GM18907 (cell line): Measurements from ENCODE around the gene GPR63.

Source experiments
- ATAC-seq: cut with Tn5 transposase; IDR thresholded peaks from one replicate; pipeline ENCODE4 v1.9.1; 2021; ENCODE audit warnings: mild to moderate bottlenecking, moderate library complexity; ENCODE audit not compliant: unreplicated experiment

GPR63 gene, protein sequence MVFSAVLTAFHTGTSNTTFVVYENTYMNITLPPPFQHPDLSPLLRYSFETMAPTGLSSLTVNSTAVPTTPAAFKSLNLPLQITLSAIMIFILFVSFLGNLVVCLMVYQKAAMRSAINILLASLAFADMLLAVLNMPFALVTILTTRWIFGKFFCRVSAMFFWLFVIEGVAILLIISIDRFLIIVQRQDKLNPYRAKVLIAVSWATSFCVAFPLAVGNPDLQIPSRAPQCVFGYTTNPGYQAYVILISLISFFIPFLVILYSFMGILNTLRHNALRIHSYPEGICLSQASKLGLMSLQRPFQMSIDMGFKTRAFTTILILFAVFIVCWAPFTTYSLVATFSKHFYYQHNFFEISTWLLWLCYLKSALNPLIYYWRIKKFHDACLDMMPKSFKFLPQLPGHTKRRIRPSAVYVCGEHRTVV

DNA sequence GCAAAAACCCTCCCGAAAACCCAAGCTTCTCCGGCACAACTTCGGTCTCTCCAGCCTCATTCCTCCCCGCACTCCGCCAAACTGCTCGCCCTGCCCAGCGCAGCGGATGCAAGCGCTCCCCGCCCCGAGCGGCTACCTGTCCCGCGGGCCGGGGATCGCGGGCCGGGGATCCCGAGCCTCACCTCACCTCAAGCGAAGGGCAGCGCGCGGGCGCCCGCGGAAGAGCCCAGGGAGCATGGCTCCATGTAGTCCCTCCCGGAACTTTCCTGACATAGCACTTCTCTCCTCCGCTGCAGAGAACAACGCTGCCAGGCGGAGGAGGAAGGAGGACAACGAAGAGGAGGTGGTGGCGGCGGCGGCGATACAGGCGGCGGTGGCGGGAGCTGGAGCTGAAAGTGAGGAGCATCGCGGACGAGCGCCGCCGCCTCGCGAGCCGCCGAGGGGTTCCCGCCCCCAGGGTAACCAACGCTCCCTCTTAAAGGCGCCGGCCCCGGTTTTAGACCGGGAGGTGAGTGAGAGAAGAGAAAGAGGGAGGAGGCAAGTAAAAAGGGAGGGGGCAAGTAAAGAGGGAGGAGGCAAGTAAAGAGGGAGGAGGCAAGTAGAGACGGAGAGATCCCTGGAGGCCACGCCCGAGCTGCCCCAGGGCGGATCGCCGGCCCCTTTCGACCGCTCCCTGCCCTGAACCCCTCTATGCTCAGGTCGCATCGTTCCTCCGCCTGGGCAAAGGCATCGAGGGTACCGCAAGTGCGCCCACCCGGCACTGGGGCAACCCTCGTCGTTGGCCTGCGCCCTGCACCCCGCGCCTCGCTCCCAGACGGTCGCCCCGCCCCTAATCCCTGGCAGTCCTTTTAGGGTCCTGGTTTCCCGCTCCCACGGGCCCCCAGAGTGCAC lies at the start of gene GPR63:
TSS of gene GPR63 (minus strand) at position 397 of the 891 bp plus-strand sequence. CDS start 37,746 bp downstream, outside the sequence.
- peak; percentile 94 for ATAC-seq

DNA sequence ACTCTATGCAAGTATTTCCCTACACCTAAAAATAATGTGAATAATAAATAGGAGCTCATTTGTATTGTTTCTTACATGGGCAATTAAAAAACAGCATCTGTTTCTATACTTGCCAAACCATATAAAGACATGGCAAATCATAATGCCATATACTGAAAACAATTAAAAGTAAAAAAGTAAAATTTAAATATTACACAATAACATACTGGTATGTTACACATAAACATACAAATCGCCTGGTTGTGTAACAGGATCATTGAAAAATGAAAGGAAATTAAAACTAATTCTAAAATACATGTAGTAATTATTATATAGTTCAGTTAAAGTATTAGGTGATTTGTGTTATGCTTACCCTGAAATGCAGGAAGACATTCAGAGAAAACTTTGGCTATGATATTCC lies 49.2 kb upstream of the GPR63 start:
- no peak for ATAC-seq

DNA sequence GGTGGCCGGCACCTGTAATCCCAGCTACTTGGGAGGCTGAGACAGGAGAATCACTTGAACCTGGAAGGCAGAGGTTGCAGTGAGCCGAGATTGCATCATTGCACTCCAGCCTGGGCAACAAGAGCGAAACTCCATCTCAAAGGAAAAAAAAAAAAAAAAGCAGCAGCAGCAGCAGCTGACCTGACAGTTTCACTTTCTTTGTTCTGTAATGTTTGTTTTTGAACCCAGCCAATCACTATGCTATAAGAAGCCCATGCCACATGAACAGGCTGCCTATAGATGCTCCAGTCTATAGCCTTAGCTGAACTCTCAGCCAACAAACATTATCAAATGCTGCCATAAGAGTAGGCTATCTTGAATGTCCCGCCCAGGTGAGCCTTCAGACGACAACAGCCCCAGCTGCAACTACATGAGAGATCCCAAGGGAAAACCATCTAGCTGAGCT lies 47.9 kb upstream of the GPR63 start:
- ATAC-seq = peak; percentile 91

DNA sequence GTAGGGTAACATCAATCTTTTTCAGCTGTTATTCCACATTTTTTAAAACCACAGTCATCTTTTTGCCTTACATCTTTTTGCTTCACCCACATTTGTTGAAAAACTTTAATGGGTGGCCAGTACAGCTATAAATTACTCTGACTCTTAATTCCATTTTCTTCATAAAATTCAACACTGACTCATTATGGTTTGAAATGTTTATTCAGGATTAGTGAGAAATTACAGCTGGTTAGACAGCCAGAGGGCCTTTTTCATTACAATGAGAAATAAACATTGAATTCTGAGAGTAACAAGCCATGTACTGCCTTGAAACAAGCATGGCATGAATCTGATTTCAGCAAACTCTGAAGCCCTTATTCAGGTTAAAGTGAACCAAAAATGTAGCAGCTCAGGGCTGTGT lies 40.9 kb upstream of the GPR63 start:
- no peak for ATAC-seq

DNA sequence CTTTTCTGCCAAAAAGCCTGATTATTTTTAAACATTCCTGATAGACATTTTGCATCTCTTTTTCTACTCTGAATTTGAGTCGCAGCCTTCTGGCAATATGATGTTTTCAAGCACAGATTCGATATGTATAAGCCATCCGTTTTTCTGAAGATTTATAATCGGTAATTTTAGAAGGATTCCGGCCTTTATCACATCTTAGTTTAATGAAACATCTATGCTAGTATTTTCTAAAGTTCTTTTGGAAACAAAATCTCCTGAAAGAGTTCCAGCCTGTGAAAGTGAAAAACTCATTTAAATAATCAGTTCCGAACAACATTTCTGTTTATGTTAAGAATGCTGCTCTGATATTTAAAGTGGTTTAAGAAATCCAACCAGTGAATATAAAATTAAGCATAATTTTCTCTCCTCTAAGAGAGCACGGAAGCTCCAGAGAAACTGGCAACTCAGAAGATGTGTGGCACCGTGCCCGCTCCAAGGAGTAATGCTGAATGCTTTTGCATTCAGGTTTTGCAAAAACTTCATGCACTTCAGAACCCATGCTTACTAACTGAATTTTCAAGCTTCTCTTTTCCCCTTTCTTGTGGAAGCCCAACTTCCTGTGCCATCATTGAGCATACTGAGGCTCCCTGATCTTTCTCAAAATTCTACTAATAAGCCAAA lies 39.7 kb upstream of the GPR63 start:
- ATAC-seq = no peak

DNA sequence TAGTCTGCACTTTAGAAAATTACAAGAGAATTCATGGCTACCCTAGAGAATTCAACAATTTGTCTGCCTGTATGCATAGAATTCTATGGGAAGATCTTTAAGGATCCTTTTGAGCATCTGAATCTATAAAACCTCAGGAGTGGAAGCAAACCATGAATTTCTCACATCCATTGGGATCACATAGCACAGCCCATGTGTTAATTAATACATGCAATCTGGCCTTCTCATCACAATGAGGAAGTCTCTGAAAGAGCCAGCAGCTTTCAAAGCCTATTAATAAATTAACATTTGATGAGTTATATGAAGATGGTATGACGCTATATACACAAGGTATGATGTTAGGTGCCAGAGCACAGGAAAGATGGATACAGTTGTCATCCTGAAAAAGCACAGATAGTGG lies 35.7 kb upstream of the GPR63 start:
- ATAC-seq = no peak

DNA sequence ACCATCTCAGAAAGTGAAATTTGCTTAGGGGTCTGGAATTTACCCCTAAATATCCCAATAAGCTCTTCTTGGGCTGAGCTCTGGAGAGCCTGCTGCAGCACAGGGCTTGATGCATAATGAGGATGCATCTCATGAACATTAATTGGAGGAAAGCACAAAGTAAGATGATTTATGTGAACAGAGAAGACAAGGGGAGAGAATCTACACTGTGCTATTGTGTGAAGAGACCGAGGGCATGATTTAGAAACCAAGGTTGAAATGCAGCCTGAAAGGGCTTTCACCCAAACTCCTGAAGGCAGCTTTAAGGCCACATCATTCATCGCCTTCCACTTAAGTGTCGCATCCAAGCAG lies 27.8 kb upstream of the GPR63 start:
- no peak for ATAC-seq

DNA sequence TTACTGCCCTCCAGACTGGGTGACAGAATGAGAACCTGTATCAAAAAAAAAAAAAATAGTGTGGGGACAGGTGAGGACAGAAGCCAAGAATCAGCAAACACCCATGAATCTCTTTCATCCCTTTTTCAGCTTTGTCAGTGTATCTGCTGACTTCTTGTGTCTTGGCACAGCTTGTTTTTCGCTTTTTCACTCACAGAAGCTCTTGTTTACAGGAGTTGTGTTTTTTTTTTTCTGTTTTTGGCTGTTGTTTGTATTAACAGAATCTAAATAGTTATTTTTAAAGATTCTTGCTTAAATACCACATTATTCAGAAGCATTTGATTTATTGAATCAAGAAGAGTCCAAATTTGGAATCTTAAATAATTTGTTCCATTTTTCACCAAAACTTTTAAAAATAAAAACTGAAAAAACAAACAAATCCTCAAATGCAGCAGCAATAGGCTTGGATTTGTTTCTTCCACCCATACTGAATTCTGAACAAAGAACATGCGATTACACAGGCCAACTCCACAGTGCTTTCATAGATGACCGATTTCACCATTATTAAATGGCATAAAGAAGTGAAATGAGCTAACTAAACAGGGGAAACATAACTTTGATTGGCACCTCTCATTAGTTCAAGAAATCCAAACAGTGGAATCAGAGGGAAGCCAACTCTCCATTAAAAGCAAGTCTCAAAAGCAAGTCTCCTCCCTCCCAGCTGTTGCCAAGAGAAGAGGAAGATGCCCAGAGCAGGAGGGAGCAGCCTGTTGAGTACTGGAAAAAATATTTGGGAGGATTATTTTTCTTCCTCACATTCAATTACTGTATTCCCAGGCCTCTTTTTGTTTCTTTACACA lies 27.2 kb upstream of the GPR63 start:
- no peak for ATAC-seq

DNA sequence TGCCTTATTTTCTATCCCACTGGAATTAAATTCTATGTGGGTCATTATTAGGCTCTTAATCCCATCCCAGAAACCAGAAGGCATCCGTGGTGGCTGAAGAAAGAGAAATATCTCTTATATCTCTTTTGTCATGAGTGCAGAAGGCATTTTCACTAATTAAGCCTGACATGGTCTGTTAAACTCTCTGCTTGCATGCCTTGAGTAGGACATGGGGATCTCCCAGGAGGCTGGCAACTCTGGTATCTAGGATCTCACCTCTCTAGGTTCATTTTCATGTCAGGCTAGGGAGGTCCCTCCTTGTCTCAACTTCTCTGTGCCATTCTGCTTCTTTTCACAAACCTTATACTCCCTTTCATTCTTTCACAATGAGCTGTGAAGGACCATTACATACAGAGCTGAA lies 25.3 kb upstream of the GPR63 start:
- no peak for ATAC-seq

DNA sequence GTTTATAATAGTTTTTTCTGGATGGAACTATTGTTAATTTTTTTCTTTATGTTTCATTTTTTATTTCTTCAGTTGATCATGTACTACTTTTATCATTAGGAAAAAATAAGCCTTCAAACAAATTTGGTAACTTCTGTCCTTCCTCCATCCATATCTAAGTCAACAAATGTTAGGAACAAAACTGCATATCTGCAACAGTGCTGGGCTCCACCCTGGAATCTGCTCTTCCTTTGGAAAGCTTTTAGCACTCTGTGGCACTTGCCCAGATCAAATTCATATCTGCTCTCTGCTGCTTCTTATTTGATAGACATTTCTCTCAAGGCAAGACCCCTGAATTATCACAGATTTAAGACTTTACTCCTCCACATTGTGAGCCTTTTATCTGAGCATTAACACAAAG lies 24.3 kb upstream of the GPR63 start:
- no peak for ATAC-seq

DNA sequence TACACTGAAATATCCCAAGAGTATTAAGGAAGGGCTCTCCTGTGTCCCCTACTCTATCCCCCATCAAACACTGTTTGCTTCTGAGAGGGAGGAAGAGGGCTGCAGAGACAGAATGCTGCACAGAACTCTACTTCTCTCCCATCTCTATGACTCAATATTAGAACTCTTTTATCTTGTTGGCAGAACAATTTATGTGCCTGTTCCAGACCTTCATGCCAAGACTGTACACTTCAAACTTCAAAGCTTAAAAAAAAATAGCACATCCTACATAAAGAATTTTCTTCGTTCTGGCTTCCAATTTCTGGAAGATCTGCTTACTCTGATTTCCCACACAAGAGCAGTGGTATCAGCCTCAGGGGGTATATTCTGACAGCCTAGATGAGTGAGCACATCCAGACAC lies 19.6 kb upstream of the GPR63 start:
- no peak for ATAC-seq

DNA sequence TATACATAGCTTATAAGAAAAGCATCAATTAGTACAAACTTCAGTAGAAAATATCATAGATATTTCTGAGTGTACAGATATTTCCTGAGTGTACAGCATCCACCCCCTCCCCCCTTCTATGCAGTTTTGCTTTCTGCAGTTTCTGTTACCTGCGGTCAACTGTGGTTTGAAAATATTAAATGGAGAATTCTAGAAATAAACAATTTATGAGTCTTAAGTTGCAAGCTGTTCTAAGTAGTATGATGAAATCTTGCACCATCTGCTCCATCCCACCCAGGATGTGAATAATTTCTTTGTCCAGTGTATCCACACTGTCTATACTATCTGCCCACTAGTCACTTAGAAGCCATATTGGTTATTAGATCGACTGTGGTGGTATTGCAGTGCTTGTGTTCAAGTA lies 15.8 kb upstream of the GPR63 start:
- no peak for ATAC-seq

DNA sequence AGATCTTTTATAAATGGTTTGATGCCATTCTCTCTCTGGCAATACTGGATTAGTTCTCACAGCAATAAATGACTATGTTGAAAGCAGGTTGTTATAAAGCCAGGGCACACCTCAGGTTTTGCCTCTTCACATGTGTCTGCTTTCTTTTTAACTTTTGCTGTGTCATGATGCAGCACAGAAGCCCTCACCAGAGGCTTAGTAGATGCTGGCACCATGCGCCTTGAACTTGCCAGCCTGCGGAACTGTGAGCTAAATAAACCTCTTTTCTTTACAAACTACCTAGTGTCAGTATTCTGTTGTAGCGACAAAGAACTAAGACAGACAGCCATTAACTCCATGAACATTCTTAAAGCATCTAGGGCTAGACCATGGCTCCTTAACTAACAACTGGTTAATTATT lies 15.3 kb upstream of the GPR63 start:
- ATAC-seq = no peak

DNA sequence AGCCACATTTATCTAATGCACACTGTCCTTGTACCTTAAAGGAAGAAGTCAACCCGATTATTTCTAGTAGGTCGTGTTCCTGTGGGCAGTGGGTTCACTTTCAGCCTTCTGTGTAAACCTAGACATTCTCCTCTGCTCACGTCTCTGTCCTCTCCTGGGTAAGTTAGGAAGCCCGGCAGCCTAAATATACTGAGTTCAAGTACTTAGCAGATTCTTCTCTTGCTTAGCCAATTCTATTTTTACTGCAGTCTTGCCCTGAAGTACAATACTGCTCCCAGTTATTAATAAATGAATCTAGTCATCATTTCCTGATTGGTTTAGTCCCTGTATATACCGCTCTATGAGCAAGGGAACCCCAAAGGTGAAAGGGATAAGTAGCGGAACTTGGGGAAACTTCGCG lies 14.6 kb upstream of the GPR63 start:
- ATAC-seq = no peak

DNA sequence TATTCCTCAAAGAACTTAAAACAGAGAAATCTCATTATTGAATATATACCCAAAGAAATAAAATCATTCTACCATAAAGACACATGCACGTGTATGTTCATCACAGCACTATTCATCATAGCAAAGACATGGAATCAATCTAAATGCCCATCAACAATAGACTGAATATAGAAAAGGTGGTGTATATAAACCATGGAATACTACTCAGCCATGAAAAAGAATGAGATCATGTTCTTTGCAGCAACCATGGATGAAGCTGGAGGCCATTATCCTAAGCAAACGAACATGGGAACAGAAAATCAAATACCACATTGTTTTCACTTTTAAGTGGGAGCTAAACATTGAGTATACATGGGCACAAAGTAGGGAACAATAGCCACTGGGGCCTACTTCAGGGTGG lies 12.3 kb upstream of the GPR63 start:
- ATAC-seq = no peak

DNA sequence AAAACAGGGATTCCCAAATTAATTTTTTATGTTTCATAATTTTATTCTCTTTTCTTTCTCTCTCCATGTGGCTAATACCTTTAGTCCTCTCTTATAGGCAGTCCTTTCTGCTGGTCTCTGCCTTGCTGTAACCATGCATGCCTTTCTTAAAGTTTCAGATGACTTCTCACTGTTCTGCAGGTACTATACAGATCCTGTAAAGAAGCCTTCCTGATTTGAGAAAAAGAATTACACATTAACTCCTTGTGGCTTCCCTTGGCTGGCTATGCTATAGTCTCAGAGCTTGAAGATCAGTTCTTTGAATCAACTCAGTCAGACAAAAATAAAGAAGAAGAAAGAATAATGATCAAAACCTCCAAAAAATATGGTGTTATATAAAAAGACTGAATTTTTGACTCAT lies 7.3 kb upstream of the GPR63 start:
- ATAC-seq = peak; percentile 79

DNA sequence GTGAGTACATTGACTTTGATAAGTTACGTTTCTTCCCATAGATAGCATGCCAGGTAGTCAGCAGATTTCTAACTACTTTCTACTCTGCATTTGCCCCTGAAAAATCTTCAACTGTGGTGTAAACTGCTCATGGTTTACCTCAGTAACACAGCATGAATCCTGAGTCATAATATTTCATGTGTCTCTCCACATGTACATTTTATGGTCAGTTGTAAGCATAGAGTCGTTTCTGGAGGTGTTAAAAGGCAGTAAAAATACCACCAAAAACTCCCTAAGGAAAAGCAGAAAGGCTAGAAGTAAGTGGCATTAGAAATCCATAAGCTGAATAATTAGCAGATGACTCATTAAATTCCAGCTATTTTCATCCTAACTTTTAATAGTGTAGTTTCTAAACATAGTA lies 4.1 kb upstream of the GPR63 start:
- no peak for ATAC-seq

DNA sequence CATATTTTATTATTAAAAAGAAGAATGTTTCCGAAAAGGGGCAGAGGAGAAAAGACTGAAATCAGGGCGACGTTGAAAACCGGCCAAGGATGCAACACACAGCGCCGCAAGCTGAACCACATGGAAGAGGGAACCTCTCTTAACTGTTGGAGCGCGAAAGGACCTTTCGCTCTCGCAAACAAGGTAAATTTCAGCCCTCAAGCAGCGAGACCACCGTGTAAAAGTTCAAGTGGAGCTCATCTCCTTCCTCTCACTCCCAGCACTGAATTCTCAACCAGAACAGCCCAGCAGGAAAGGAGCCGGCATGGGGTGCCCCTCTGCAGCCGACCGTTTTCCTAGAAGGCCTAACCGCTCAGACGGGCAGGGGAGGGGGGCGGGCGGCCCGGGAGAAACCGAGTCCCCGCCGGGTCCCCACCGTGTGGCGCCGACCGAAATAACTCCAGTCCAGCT lies 621 bp downstream of the GPR63 start:
- ATAC-seq = peak; percentile 23

DNA sequence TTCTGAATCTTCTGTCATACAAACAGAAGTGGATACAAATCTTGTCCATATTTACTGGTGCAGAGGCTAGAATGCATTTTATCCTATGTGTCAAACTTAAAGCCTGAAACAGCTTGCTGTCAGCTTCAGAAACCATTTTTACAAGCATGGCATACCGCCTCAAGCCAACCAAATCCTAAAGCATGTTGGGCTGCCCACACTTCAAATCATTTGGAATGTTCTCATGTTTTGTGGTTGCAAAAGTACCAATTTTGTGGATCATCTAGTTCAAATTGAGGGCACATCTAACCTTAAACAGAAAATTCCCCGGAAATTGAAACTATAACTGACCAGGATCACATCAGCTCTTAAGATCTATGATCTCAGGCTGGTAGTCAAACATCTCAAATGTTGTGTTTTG lies 3.2 kb downstream of the GPR63 start:
- no peak for ATAC-seq

DNA sequence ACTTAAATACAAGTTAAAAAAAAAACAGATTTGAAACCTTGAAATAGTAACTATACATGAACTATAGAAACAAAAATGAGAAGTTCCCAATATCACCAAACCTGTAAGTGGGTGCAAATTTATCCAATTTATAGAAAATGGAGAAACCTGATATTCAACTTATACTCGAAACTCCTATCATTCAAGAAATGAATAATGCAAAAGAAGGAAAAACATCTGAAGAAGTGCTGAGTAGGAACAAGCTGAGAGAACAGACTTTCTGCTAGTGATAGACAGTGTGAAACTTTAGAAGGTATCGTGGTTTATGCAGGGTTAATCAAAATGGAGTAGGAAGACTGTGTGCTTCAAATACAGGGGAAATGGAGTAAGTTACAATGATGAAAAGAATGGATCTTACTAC lies 4.5 kb downstream of the GPR63 start:
- no peak for ATAC-seq

DNA sequence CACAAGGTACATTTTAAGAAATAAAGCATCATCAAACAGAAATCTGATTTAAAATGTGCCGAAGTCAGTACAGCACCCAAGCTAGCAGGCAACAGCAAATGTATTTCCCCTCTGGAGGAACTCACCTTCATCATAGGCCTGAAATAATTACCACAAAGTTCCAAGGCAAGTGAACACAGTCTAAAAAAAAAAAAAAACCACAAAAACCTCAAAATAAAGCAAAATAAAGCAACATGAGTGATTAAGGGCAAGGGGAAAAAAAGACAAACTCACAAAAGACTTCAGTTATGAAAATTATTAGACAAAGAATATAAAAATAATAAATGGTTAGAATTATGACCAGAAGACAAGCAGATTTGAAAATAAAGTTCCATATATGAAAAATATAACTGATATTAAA lies 10.4 kb downstream of the GPR63 start:
- ATAC-seq = no peak
